G401 (cell line): Measurements from ENCODE around the gene IGFL3. TPM values are rescaled to one million over a fixed set of nuclear protein-coding genes. Genes with fewer than 3 reads are reported as not detected.
"Not testable (repeated sequence)": the region's sequence is repeated elsewhere in the genome, so short reads cannot be mapped to it uniquely, and the experiment has no call there.

ENCODE experiments used
- DNase-seq: peaks from one replicate; pipeline ENCODE4 v3.0.0-alpha.2; 2015; ENCODE audit warnings: low spot score
- in situ Hi-C: cut with HindIII; loops from 2 replicates; pipeline ENCODE4 v1.10.0; 2016; ENCODE audit warnings: low sequenced_read_pairs, mixed read lengths
- total RNA-seq: library from RNA; depleted of rRNA; stranded (reverse); fragments of >200 nt; shearing (Covaris generic); gene quantifications from 2 replicates; pipeline ENCODE4 v1.2.3, GENCODE V29; 2014; rRNA removed

IGFL3 gene
- 0.49 and 0.75 TPM in 2 replicates for total RNA-seq

DNA sequence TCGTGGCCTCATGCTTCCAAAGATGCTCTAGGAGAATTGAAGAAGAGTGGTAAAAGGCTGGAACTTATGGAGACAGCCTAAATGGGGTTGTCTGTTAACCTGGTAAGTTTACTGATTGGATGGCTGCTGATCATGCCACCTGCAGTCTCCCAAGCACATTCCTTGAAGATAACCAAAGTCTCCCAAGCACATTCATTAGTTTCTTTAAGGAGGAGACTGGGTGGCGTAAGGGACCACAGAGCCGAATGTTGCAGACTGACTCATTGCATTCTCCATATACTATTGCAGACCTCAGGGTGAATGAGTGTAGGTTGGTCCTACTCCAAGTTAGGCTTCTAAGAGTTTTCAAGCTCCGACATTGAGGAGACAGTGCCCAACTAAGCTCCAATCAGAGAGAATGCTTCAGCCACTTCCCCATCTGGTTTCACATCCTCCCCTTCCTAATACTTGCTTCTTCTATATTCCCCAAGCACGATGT, at the start of gene IGFL3:
Gene IGFL3, minus strand, starts transcription at position 51 of the 478 bp plus-strand sequence. Its CDS starts 39 bp downstream, at position 12.
- in situ Hi-C loops, result no loop called here
- no peak for DNase-seq

DNA sequence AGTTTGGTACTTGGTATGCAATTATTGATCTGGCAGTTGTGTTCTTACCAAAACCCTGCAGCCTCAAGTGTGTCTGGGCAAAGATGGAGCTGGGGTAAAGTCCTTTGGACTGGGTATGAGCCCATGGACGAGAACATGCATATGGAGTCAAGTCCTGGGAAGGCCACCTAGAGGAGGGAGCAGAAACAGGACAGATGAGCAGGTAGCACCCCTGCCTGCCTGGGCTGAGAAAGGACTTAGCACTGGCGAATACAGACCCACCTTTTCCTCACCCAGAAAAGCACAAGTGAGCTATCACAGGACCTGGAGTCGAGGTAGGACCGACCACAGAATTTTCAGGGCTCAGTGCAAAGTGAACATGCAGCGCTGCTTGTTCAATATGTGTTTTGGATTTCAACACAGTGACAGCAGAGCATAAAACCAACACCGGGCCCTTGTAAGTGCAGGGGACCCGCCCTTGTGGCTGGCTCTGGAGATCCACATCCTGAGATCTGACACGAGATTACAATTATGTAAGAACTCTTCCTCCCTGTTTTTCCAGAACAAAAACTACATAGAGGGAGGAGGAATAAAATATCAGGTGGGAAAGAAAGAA, 49.5 kb upstream of the IGFL3 start:
- in situ Hi-C loops, result no loop called here

DNA sequence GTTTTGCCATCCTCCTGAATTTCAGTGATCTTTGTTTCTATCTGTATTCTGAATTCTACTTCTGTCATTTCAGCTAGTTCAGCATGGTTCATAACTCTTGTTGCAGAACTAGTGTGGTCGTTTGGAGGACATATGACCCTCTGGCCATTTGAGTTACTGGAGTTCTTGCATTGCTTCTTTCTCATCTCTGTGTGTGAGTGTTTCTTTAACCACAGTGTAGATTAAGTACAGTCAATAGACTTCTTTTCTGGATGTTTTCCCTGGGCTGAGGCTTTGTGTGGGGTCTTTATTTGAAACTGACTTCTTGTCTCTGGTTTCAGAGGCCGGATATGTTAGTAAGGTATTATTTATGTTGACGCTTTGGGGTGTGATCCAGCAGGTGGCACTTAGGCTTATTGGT, 38.2 kb upstream of the IGFL3 start:
- in situ Hi-C loops, result no loop called here
- DNase-seq, result no peak

More for the DNA sequence above, 49.5 kb upstream of the IGFL3 start:
- no peak for DNase-seq

DNA sequence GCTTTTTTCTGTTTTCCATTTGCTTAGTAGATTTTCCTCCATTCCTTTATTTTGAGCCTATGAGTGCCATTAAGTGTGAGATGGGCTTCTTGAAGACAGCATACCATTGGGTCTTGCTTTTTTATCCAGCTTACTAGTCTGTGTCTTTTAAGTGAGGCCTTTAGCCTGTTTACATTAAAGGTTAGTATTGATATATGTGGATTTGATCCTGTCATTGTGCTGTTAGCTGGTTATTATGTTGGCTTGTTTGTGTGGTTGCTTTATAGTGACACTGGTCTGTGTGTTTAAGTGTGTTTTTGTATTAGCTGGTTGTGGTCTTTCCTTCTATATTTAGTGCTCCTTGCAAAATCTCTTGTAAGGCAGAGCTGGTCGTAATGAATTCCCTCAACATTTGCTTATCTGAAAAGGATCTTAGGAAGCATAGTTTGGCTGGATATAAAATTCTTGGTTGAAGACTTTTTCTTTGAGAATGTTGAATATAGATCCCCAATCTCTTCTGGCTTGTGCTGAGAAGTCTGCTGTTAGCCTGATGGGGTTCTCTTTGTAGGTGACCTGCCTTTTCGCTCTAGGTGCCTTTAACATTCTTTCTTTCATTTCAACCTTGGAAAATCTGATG, 37.3 kb upstream of the IGFL3 start:
- in situ Hi-C loops, DNase-seq: not testable (repeated sequence)

DNA sequence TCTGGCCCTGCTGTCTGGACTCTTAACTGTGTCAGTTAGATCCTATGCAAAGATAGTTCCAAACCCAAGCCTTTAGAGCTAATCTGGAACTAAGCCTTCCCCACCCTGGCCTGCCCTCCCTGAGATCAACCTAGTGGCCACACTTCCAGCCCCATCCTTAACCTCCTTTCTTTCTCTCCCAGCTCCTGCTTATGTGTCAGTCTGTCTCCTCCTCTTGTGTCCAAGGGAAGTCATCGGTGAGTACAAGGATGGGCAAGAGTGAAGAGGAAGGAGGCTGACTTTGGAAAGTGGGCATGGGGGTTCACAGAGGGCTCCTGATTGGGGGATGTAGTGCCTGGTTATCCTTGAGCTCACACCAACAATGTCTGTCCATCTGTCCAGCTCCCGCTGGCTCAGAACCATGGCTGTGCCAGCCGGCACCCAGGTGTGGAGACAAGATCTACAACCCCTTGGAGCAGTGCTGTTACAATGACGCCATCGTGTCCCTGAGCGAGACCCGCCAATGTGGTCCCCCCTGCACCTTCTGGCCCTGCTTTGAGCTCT, 35.8 kb upstream of the IGFL3 start:
- in situ Hi-C loops, result no loop called here
- no peak for DNase-seq

DNA sequence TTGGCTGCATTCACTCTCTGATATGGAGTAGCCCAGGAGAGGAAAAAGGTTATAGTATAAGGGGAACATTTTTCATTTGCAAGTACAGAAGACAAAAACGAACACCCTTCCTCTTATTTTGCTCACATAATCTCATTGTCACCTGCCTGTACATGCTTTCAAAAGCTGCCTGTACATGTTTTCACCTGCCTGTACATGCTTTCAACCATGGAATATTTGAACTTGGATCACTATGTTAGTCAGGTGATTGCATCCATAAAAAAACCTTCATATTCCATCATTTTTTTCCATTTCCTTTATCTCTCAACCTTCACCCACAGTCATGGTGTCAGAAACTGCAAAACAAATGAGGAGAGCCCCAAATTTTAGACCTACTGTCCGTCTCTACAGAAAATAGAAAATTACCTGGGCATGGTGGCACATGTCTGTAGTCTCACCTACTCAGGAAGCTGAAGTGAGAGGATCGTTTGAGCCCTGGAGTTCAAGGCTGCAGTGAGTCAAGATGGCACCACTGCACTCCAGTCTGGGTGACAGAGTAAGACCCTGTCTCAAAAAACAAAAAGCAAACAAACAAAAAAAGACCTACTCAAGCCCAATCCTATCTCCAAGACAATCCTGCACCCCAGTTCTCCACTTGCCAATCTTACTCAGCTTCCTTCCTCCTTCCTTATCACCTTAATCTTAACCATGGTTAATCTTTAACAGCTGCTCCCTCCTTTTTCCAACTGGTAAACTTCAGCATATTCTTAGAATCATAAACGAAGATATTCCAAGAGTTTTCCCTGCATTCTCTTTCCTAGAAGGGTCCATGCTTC, 35.1 kb upstream of the IGFL3 start:
- DNase-seq, result no peak
- in situ Hi-C loops, result no loop called here

DNA sequence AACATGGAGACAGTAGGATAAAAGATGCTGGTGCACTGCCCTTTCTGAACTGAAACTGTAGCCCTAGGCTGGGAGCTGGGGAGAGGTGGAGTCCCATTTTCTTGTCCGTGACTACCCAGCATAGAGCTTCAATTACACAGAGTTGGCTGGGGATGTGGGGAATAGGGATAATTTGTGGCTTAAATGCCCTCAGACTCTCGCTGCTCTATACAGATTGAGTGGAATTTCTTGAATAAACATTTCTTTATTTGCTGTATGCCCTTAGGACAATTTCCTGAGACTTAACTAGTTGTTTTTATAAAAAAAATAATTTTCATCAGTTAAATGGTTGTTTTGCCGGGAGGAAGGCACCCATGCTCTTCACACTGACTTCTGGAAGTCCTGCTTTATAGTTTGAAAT, 30.7 kb upstream of the IGFL3 start:
- in situ Hi-C loops, result no loop called here

DNA sequence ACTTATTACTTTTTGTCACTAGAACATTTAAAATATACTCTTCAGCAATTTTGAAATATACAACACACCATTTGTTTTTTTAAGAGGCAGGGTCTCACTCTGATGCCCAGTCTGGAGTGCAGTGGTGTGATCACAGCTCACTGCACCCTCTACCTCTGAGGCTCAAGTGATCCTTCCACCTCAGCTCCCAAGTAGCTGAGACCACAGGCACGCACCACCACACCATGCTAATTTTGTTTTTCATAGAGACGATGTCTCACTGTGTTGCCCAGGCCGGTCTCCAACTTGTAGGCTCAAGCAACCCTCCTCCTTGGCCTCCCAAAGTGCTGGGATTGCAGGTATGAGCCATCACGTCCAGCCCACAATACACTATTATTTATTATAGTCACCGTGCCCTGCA, 26.1 kb upstream of the IGFL3 start:
- in situ Hi-C loops, result no loop called here
- DNase-seq, result no peak

More for the DNA sequence above, 30.7 kb upstream of the IGFL3 start:
- DNase-seq, result no peak

DNA sequence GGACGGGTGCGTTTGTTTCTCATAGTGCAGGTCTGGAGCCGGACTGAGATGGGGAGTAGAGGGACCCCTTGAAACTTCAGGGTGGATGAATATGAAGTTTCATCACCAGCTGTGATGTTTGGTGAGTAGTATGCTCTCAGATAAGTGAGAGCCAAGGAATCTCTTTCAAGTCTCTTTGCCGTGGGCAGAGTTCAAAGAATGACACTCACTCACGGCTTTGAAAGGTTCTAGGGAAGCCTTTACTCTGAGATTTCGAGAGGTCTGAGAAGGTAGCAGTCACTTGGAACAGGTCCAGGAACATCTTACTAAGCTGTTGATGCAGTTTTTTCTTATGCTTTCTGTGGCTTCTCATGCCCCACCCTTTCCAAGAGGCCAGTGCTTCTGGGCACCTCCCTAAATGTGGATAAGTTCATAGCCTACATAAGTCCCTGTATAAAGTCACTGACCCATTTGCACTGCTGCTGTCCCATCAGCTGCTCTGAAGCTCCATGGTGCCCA, 23.4 kb upstream of the IGFL3 start, which contains the start of gene IGFL2:
Gene IGFL2, plus strand, starts transcription at position 448 of the 498 bp plus-strand sequence. Its CDS starts 41 bp downstream, at position 489.
- in situ Hi-C loops, result no loop called here
- DNase-seq, result no peak

DNA sequence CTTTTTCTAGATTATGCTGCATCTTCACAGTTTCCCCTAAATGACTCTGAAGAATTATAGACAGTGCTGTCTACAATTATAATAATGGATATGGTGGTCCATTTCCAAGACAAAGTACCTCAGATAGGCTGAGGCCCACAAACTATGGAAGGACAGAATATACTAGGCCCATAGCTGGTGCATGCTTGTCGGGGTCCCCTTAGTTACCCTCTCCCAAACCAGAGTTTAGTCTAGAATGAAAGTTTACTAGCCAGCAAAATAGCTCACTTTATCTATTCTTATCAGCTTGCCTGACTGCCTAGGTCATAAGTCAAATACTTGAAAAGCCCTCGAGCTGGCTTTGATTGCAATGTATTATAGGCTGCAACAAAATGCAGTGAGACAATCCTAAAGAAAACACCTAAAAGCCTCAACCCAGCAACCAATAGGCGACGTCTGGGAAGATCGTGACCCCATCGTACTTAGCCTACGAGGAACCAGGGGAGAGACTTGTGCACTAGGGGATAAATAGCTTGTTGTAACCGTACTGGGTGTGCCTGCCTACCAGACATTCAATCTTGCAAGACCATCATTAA, 22.8 kb upstream of the IGFL3 start:
- in situ Hi-C loops, result no loop called here
- no peak for DNase-seq

DNA sequence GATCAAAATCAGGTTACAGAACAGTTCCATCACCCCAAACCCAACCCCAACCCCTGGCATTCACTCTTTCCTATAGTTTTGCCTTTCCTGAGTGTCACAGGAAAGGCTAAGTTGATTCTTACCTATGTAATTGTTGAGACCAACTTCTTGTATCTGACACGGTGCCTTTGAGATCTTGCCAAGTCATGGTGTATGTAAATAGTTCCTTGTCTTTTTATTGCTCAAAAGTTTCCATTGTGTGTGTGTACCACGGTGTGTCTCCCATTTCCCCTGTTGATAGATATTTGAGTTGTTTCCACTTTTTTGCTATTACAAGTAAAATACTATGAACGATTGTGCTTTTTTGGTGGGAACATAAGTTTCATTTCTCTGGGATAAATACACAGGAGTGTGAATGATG, 20.3 kb upstream of the IGFL3 start:
- DNase-seq, result no peak
- in situ Hi-C loops, result no loop called here

DNA sequence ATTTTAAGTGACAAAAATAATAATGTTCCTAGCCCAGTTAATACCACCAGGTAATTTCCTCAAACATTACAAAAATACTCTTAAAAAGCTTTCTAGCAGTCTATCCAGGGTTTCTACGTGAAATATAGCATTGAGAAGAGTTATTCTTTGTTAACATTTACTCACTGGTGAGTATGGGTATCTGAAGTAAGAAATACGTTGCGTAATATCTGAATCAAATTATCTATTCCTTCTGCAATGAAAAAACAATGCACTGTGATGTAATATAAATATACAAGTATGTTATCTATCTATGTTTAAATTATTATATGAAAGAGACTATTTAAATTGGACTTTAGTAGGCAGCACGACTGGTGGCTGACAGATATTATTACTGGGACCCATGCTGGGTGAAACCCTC, 17.8 kb upstream of the IGFL3 start:
- no peak for DNase-seq
- in situ Hi-C loops, result no loop called here

DNA sequence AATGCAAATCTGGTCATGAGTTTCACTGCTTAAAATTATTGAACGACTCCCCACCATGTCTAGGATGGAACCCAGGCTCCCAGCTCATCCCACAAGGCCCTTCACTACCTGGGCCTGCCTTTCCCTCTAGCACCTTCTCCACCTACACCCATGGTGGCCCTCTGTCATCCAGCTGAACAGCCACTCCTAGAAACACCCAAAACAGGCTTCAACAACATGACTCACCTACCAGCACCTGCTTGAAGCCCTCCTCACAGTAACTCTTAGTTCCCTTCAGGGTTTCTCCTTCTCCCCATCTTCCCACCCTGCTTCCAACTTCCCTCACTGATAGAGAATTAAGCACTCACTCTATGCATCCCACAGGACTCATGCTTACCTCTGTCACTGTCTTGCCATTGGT, 16.9 kb upstream of the IGFL3 start:
- in situ Hi-C loops, result no loop called here

DNA sequence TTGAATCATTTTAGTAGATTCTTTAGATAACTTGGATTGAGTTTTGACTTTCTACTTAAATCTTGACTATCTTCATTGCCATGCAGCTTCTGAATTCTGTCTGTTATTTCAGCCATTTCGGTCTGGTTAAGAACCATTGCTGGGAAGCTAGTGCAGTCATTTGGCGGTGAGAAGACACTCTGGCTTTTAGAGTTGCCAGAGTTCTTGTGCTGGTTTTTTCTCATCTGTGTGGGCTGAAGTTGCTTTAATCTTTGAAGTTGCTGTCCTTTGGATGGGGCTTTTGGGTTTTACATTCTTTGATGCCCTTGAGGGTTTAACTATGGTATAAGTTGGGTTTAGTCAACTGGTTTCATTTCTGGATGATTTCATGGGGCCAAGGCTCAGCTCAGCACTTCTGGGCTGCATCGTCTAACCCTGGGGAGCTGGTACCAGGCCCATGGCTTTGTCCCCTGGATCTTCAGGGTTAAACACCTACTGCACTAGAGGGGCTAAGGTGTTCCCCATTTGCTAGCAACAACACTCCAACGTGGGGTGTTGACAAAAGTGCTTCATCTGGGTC, 13.5 kb upstream of the IGFL3 start:
- in situ Hi-C loops, result no loop called here
- no peak for DNase-seq

More for the DNA sequence above, 16.9 kb upstream of the IGFL3 start:
- no peak for DNase-seq

DNA sequence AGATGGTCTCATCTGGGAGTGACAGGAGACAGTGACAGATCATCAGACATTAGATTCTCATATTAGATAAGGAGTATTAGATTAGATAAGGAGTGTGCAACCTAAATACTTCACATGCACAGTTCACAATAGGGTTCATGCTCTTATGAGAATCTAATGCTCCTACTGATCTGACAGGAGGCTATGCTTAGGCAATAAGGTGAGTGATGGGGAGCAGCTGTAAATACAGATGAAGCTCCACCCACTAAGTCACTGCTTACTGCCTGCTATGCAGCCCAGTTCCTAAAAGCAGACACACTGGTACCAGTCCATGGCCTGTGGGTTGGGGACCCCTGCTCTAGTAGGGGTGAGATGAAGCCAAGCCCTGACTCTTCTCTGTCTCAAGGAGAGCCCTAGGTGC, 10.0 kb upstream of the IGFL3 start:
- DNase-seq, result no peak
- in situ Hi-C loops, result no loop called here

DNA sequence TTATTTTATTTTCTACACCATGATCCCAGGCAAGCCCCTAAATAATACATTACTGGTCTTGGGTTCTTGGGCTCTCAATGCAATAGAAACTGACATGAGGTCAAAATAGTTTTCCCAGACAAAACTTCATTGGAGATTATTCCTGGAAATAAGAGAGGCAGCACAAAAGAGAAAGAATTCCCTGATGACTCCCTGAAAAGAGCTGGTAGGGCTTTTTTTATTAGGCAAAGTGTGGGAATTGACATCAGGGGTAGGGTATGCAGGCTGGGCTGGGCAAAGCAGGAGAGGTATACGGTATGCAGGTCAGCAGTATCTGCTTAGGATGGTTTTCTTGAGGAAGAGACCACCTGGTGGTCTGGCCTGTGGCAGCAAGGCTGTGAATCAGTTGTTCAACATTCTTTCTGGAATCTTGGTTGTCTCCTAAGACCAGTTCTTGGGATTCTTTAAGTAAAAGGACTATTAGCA, 9.3 kb upstream of the IGFL3 start:
- peak; percentile 29 for DNase-seq
- in situ Hi-C loops, result no loop called here

DNA sequence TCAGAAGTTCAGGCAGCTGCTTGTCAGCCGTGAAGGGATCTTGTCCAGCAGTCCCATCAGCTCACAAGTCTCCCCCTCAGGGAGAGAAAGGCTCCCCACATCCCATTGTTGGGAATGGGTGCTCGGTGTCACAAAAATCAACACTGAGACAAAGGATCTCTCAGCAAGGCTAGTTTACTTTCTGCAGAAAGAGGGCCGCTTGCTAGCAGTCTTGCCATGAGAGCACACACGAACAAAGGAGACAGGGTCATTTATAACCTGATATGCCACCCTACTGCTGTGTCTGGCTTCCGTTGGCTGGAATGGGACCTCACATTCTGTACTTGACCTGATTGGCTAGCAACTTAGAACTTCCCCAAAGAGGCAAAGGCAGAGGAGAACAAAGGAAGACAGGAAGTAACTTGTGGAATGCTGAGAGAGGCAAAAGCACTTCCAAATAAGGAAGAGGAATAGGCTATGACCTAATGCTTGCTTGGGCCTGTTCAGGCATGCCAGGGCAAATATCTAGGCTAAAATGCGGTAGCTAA, 8.7 kb upstream of the IGFL3 start:
- in situ Hi-C loops, result no loop called here
- peak; percentile 77 for DNase-seq

DNA sequence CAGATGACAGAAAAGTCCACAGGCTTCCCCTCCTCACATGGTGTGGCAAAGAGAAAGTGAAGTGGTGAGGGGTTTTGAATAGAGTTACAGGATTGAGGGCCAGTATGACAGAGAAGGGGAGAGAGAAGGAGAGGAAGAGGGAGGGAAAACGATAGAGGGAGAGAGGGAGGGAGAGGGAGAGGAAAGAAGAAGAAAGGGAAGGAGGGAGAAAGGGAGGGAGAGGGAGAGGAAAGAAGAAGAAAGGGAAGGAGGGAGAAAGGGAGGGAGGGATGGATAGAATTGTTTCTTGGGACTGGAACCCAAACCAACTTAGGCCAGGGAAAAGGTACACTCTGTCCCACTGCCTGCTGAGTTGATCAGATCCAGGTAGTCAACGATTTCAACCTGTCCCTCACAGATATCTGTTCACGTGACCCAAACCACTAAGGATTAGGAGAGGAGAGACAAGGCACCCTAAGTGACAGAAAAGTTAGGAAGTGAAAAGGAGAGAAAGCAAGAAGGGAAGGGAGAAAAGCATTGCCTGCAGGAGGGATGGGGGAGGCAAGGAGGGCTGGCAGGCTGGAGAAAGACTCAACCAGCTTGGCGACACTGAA, 8.1 kb upstream of the IGFL3 start:
- no peak for DNase-seq
- in situ Hi-C loops, result no loop called here
